NCI-H2196 (cell line): Measurements from ENCODE around the gene SLC38A10.
A peak's percentile ranks its signal among the peaks of the same experiment; 100 is the strongest.
"Not testable (repeated sequence)": the region's sequence is repeated elsewhere in the genome, so short reads cannot be mapped to it uniquely, and the experiment has no call there.

Experiments used
- DNase-seq: peaks from one replicate; lab custom pipeline; 2025; ENCODE audit not compliant: unreplicated experiment; lab: John Stamatoyannopoulos, UW

The SLC38A10 gene

GRCh38 chr17:81232616-81233241 is 62.4 kb downstream of the SLC38A10 start:
- DNase-seq: no peak

GRCh38 chr17:81231766-81232581 is 63.1 kb downstream of the SLC38A10 start:
- no peak for DNase-seq

DNA sequence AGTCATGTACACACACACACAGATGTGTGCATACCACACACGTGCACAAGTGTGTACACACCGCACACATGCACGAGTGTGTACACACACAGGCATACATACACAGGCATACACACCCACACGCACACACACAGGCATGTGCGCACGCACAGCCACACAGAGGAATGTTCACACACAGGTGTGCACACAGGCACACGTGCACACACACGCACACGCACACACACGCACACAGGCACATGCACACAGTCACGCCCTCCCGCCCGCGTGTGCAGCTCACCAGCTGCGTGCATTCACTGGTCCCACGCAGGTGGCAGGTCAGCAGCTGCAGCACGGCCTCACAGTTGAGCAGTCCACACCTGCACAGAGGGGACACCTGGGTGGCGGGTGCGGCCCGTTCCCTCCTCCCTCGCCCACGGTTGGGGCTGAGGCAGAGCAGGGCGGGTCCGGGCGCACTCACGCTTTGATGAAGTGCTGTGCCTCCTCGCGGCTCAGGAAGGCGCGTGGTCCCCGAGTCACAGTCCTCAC is 63.9 kb downstream of the SLC38A10 start:
- no peak for DNase-seq

DNA sequence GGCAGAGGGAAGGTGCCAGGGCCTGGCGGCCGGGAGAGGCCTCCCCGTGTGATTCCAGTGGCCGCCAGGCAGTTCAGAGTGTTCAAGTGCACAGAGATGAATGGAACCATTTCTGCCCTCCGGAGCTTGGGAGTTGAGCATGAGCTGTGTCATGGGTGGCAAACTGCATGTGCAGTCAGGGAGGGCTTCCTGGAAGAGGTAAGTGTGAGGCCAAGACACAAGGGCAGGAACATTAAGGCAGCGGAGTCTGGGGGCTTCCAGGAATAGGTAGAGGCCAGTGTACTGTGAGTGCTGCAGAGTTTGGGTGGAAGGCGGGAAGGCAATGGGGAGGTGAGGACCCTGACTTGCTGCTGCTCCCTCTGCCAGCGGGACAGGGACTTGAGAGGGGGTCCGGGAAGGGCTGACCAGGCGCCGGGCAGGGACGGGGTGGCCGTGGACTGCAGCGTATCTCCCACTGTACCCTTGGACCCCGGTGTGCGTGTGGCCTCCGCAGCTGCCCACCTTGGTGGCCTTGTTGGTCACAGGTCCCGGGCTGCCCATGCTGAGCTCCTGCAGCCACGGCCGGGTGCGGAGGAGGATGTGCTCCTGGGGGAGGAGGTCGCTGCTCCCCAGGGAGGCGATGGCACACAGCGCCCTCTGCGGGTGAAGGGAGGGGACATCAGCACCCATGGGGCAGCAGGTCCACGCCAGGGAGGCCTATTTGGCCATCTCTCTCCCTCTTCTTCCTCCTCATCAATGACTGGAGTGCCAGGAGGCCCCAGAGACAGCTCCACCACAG is 64.9 kb downstream of the SLC38A10 start:
- peak; percentile 38 for DNase-seq

DNA sequence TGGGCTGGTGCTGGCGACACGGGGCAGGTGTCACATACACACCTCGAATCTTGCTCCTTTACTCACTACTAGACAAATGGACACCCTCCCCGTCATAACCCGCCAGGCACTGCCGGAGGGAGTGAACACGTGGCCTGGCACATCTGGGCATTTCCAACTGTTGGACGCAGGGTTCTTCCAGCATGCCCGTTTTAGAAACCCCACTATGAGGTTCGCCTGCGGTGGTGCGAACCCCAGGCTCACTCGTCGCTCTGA is 65.5 kb downstream of the SLC38A10 start:
- no peak for DNase-seq

- DNase-seq: no peak
These were observed 66.1 kb downstream of the SLC38A10 start for GRCh38 chr17:81228834-81229665.

DNA sequence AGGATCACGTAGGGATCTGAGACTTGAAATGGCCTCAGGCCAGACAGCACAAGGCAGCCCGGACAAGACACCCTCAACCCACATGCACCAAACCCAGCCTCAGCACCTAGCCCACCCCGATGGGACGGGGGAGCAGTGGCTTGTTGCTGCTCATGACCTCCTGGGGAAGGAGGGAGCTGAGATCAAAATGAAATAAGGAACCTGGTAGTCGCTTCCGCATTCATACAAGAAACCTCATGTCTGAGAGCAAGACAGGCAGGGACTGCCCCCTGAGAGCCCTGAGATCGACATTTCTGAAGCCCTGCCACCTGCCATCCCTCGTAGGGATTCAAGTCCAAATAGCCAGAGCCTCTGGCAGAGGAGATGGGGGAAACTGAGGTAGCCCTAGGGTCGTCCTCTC is 66.7 kb downstream of the SLC38A10 start:
- no peak for DNase-seq

DNA sequence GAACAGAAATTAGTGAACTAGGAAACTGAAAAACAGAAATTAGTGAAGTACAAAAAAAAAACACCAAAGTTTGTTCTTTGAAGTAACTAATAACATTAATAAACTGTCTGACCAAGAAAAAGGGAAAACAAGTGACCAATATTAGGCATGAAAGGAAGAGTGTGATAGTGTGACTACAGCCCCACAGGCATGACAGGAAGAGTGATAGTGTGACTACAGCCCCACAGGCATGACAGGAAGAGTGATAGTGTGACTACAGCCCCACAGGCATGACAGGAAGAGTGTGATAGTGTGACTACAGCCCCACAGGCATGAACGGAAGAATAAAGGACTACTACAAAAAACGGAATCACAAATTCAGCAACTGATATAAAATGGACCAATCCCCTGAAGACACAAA is 67.5 kb downstream of the SLC38A10 start:
- not testable (repeated sequence) for DNase-seq

- peak; percentile 51 for DNase-seq
These were observed 71.4 kb downstream of the SLC38A10 start for GRCh38 chr17:81223762-81224130.

GRCh38 chr17:81222906-81223761 is 72.0 kb downstream of the SLC38A10 start, which contains the start of gene CEP131:
CEP131 (minus strand) TSS chr17:81222965; CDS start chr17:81220056, 2,909 bp downstream.
- DNase-seq: peak; percentile 100

- no peak for DNase-seq
These were observed 72.5 kb downstream of the SLC38A10 start for GRCh38 chr17:81222620-81222905.

GRCh38 chr17:81221842-81222619 is 73.1 kb downstream of the SLC38A10 start:
- no peak for DNase-seq

DNA sequence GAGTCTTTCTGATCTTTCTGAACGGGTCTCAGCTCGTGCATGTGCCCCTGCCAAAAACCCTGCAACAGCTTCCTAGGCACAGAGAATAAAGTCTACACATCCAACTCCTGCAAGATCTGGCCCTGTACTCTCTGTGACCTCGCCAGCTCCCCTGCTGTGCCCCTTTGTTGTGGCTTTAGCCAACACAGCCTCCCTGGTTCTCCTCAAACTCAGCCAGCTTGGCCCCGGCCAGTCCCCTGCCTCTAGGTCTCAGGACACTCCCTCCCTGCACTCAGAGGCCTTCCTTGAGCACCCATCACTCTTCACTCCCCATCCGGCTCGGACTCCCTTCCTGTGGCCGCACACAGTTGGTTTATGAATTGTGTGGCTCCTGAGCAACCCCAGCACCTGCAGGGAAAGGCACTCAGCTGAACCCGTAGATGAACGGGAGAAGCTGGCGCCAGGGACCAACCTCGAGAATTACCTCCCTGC is 73.7 kb downstream of the SLC38A10 start:
- DNase-seq: no peak

DNA sequence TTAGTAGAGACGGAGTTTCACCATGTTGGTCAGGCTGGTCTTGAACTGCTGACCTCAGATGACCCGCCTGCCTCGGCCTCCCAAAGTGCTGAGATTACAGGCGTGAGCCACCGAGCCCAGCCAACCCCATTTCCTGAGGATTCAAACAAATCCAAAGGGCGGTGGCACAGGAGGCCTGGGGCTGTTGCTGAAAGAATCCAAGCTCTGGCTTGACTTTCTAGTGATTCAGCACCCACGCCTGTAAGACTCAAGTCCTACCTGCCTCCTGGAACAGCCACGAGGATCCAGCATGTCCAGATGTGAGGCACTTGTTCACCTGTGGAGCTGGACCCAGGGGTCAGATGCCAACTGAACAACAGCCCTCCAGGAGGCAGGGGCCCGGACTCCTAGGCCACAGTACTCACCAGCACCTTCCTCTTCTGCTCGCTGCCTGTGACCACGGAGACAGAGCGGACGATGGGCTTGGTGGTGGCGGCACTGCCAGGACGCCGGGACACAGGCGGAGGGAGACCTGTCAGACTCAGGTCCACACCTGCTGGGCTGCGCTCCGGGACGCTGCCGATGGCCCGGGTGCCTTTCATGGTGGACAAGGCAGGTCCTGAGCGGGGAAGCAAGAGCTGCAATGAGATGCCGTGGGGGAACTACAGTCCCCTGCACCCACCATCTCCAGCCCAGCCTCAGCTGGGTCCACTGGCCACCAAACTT is 75.5 kb downstream of the SLC38A10 start:
- DNase-seq: no peak

DNA sequence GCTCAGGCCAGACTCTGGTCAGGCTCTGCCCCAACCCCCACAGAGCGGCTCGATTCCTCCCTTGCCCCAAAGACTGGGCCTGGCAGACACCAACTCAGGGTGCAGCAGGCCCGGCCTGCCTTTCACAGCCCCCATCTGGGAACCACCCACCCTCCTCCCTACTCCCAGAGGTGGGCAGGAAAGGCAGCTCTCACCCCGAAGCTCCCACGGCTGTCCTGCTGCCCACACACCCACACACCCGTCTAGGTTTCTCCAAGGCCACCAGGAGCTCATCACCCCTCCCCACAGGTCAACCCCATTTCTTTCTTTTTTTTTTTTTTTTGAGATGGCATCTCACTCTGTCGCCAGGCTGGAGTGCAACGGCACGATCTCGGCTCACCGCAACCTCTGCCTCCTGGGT is 76.1 kb downstream of the SLC38A10 start:
- no peak for DNase-seq

- no peak for DNase-seq
These were observed 76.6 kb downstream of the SLC38A10 start for GRCh38 chr17:81218459-81218858.

- DNase-seq: no peak
These were observed 77.6 kb downstream of the SLC38A10 start for GRCh38 chr17:81217491-81217890.

DNA sequence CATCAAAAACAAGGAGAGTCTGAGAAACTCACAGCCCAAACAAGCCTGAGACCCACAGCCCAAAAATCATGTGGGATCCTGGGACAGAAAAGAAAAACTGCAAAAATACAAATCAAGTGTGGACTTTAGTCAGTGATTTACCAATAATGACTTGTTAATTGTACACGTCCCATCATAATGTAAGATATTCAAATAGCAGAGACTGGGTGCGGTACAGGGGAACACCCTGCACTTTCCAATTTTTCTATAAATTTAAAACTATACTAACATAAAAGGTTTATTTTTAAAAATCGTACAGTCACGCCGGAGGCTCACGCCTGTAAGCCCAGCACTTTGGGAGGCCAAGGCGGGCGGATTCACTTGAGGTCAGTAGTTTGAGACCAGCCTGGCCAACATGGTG is 81.1 kb downstream of the SLC38A10 start:
- no peak for DNase-seq

DNA sequence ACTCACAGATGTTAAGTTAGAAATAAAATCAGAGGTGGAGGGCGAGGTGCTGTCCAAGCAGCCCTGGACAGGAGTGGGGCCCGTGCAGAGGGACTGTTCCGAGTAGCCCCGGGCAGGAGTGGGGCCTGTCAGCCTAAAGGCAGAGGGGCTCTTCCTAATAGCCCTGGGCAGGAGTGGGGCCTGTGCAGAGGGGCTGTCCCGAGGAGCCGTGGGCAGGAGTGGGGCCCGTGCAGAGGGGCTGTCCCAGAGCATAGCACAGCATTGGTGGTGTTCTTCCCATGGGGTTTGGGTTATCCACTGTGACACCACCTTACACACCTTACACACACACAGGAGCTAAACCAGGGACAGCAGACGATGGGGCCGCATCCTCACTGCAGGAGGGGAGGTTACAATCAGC is 82.7 kb downstream of the SLC38A10 start:
- DNase-seq: no peak
